ENCODE results near the gene CNGA1. TPM values are rescaled to one million over a fixed set of nuclear protein-coding genes. Genes with fewer than 3 reads are reported as not detected.

CNGA1 gene
- total and polyA plus RNA-seq, 2 donors (not counting 3 experiments of a cell fraction or from before 2014, with no cell fraction given), result not detected

DNA sequence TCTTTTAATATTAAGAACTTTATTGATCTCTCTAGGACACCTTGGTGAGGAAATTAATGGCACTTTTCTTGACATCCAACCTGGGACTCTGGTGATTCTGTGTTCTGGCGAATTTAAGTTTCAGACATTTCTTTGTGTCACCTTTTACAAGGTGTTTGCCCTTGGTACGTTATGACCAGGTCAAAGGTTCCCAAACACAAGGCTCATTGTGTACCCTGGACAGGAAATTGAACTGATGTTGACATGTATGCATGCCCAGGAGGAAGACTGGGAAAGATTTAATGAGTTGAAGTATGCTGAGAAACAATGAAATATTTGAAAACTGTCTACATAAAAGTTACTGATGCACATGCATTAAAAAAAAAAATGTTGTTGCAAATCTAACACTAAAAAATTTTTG lies 22.2 kb upstream of the CNGA1 start:
- Histone ChIP-seq H2AFZ (ENCODE audit: low read depth, low read length) (no peak overlapping the region), H3K79me2 (ENCODE audit: control insufficient read depth, insufficient read depth, low read length) (no peaks in the 10 kb centered on the region), H3K9me3 (replicated peaks; ENCODE audit: control insufficient read depth, insufficient read depth, low read length) (no peaks in the 10 kb centered on the region), H3K4me2 (ENCODE audit: insufficient read depth, low read length) (no peak overlapping the region), H3K27me3 (ENCODE audit: control insufficient read depth in 2 of 2, insufficient read depth in 2 of 2, low read length in 2 of 2) (peaks cover 0 to 4% of the 10 kb centered on the region in 2 experiments), H3K36me3 (ENCODE audit: control insufficient read depth in 2 of 2, extremely low read depth in 1 of 2, insufficient read depth in 2 of 2, low read length in 2 of 2) (no peaks in the 10 kb centered on the region), H4K20me1 (replicated peaks; ENCODE audit: control insufficient read depth, extremely low read depth, insufficient read depth, low read length) (no peaks in the 10 kb centered on the region), H3K9ac (replicated peaks; ENCODE audit: extremely low read depth, insufficient read depth, low read length) (no peak overlapping the region), H3K4me3 (replicated peaks in 1 of 3; ENCODE audit: insufficient read depth in 1 of 3, low read depth in 1 of 3, low read length in 3 of 3) (no peak overlapping the region), H3K27ac (ENCODE audit: insufficient read depth, low read depth, low read length) (no peak overlapping the region), H3K4me1 (ENCODE audit: control insufficient read depth, extremely low read depth, insufficient read depth, low read length) (no peaks in the 10 kb centered on the region), H3K9me1 (replicated peaks; ENCODE audit: control insufficient read depth, extremely low read depth, insufficient read depth, low read length) (no peaks in the 10 kb centered on the region)
- intact Hi-C loops (cut with micrococcal nuclease), result no loop called here
- ChIA-PET POLR2A (no interaction called here), CTCF (no interaction called here)
- BruUV-seq (replicated peaks), result no TSS peak
- FAIRE-seq (no peak), DNase-seq (ENCODE audit: low read depth, low spot score) (peak; percentile 24)
- dilution Hi-C loops (cut with MboI; ENCODE audit: extremely low pct_ligation_motif_present, low sequenced_read_pairs), result no loop called here
- TF ChIP-seq POLR2AphosphoS5 (IDR thresholded peaks at IDR 0.05; ENCODE audit: insufficient read depth, low read depth, low read length) (no peak), POLR2A (IDR thresholded peaks at IDR 0.05; ENCODE audit: low read depth, low read length) (no peak), EZH2 (IDR thresholded peaks at IDR 0.05; ENCODE audit: borderline replicate concordance, low read depth, low read length, severe bottlenecking) (no peak), MYC (IDR thresholded peaks at IDR 0.05; ENCODE audit: low read depth, low read length) (no peak), FOS (IDR thresholded peaks at IDR 0.05; ENCODE audit: borderline replicate concordance, insufficient read depth, low read length) (no peak), JUN (IDR thresholded peaks at IDR 0.05; ENCODE audit: borderline replicate concordance, insufficient read depth, insufficient read length, low read depth) (no peak), GATA2 (IDR thresholded peaks at IDR 0.05; ENCODE audit: insufficient read depth, insufficient read length, low read depth, low read length) (no peak)
- TF ChIP-seq, protein P1, sequence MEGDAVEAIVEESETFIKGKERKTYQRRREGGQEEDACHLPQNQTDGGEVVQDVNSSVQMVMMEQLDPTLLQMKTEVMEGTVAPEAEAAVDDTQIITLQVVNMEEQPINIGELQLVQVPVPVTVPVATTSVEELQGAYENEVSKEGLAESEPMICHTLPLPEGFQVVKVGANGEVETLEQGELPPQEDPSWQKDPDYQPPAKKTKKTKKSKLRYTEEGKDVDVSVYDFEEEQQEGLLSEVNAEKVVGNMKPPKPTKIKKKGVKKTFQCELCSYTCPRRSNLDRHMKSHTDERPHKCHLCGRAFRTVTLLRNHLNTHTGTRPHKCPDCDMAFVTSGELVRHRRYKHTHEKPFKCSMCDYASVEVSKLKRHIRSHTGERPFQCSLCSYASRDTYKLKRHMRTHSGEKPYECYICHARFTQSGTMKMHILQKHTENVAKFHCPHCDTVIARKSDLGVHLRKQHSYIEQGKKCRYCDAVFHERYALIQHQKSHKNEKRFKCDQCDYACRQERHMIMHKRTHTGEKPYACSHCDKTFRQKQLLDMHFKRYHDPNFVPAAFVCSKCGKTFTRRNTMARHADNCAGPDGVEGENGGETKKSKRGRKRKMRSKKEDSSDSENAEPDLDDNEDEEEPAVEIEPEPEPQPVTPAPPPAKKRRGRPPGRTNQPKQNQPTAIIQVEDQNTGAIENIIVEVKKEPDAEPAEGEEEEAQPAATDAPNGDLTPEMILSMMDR (IDR thresholded peaks at IDR 0.05; ENCODE audit: extremely low read depth in 1 of 2, insufficient read depth in 1 of 2, low read depth in 1 of 2, low read length in 2 of 2), result no peak
- TF ChIP-seq, protein P2, sequence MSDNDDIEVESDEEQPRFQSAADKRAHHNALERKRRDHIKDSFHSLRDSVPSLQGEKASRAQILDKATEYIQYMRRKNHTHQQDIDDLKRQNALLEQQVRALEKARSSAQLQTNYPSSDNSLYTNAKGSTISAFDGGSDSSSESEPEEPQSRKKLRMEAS (IDR thresholded peaks at IDR 0.05; ENCODE audit: insufficient read depth, insufficient read length), result no peak
